CD1c-positive myeloid dendritic cell (primary cell): Measurements from ENCODE around the gene RFFL.
"Not testable (repeated sequence)": the region's sequence is repeated elsewhere in the genome, so short reads cannot be mapped to it uniquely, and the experiment has no call there.

Experiments
- DNase-seq: peaks from one replicate; pipeline ENCODE4 v3.0.0-alpha.2; 2016; ENCODE audit errors: extremely low spot score

The RFFL gene

GRCh38 chr17:35048685-35049379, 14.7 kb downstream of the RFFL start:
- DNase-seq, result no peak

GRCh38 chr17:35046740-35047283, 16.7 kb downstream of the RFFL start:
- peak; percentile 44 for DNase-seq

GRCh38 chr17:35046245-35046644, 17.3 kb downstream of the RFFL start:
- DNase-seq, result no peak

GRCh38 chr17:35045458-35045979, 18.0 kb downstream of the RFFL start:
- DNase-seq, result not testable (repeated sequence)

DNA sequence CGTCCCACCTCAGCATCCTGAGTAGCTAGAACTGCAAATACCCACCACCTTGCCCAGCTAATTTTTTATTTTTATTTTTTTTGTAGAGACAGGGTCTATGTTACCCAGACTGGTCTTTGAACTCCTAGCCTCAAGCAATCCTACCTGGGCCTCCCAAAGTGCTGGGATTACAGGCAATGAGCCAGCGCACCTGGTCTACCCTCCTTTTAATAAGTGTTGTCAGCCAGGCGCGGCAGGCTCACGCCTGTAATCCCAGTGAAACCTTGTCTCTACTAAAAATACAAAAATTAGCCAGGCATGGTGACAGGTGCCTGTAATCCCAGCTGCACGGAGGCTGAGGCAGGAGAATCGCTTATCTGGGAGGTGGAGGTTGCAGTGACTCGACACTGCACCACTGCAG, 19.3 kb downstream of the RFFL start:
- no peak for DNase-seq

DNA sequence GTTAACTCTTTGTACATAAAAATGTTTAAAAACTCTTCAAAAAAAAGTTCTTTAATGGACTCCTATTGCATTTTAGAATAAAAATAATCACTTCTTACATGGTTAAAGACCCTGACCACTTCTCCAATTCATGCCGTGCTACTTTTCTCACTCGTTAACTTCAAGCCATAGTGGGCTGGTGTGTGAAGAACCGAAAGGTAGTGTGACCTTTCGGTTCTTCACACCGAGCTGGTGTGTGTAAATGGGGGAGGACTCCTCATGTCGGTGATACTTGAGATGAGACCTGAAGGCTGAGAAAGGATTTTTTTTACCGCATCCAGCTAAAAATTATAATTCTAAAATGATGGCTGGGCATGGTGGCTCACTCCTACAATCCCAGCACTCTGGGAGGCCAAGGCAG, 22.1 kb downstream of the RFFL start:
- no peak for DNase-seq

DNA sequence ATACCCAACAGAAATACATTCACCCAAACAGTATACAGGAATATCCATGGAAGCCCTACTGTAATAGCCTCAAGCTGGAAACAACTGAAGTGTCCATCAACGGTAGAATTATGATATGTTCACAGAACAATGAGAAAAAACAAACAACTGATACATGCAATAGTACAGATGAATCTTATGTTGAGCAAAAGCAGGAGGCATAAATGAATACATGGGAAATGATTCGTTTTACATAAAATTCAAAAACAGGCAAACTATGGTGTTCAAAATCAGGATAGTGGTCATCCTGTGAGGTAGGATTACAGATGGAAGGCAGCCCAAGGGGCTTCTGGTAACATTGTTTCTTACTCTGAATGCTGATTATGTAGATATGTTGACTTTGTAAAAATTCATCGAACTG, 25.1 kb downstream of the RFFL start:
- no peak for DNase-seq

- DNase-seq, result no peak
Observed at GRCh38 chr17:35030780-35031179, 32.7 kb downstream of the RFFL start.

DNA sequence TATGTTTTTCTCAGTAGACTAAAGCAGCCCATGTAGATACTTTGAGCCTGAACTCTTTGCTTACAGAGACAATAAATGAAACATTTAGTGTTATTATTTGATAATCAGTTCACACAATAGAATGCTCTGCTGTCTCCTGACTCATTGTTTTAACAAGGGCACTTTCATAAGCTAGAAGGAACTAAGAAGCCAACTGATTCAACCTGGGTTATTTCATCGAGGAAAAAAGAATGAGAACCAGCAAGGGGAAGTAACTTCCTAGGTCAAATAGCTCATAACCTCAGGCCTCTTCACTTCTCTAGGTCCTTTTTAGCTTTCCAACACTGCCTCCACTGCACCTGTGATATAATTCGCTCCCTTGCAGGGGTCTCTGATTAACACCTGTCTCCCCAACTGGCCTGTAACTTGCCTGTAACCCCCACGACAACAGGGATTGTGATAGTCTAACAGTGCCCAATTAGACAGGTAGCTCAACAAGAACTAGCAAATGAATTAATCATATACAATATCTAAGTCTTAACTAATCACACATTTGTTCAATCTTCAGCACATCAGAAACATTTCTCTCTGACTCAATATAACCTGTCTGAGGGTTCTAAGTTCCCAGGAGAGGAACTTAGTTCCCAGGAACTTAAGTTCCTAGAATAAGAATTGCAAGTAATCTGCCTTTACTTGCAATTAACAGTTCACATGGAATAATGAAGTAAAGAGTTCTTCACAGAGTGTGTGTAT, 34.8 kb downstream of the RFFL start:
- DNase-seq, result peak; percentile 50

DNA sequence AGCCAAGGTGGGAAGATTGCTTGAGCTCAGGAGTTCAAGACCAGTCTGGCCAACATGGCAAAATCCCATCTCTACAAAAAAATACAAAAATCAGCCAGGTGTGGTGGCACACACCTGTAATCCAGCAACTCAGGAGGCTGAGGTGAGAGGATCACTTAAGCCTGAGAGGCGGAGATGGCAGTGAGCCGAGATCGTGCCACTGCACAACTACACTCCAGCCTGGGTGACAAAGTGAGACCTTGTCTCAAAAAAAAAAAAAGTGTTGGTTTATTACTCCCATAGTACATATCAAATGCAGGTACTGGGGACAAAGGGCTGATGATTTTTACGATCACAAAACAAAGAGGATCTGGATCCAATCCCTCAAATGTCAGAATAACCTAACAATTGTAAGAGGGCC, 35.4 kb downstream of the RFFL start:
- DNase-seq, result not testable (repeated sequence)

DNA sequence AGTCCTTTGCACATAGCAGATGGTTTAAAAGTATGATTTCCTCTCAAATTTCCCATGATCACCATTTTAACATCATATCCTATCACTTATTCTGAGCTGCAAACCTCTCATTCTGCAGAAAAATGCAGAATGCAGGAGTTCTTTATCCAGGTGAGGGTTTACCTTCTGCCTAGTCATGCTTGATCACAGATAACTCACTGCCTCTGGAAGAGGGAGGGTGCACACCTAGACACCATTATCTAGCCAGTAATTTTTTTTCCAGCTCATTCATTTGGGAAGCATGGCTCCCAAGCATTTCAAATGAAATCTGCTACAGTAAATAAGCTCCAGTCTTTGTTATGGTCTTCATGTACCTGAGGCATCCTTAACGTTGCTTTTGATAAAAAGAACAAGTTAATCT, 38.0 kb downstream of the RFFL start:
- no peak for DNase-seq

- DNase-seq, result no peak
Observed at GRCh38 chr17:35023538-35023937, 40.0 kb downstream of the RFFL start.

GRCh38 chr17:35022536-35023063, 40.9 kb downstream of the RFFL start:
- peak; percentile 38 for DNase-seq

DNA sequence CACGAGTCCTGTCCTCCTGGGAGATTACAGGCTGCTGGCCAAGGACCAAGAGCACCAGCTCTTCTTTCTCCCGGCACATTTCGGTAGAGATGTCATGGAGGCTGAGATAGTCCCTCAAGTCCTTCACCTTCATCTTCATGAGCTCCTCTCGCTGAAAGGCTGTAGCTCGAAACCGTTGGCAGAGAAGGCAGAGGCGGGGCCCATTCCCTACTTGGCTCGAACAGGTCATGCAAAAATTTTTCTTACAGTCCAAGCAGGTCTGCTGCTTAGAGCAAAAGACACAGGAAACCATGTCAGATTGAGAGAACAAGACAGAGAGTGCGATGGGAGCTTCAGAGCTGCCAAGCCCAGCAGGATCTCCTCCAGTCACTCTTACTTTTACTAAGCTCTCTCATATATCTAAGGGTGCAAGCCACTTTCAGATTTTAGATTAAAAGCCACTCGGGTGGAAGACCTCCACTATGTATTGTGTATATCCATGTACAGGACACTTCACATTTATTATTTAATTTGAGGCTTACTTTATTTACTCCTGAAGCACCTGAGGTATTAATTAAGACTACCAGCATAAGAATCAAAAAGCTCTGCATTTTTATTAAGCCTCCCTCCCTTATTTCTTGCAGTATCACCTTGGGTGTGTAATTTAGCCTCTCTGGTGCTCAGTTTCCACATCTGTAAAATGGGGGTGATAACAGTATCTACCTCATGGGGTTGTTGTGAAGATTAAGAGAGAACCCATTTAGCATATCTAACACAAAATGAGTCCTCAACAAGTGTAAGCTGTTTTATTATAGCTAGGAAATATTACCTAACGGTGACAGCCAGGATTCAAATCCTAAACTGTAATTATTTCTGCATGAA, 41.8 kb downstream of the RFFL start:
- DNase-seq, result no peak

- DNase-seq, result no peak
Observed at GRCh38 chr17:35019386-35020179, 43.9 kb downstream of the RFFL start.

DNA sequence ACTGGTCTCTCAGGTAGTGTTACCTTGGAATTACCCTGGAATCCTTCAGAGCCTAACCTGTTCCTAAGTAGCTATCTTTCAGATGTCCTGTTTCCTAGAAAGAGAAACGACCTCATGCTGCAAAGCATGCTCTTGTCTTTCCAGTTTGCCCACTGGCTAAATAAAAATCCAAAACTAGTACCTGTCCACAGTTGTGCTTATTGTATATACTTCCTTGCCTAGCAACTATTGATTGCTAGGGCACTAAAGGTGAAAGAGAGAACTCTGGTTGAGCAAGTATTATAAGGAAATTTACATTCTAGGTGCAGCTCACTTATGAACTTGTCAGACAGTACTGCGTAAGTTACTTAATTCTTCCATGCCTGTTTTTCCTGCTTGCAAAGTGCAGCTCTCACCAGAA, 44.7 kb downstream of the RFFL start:
- DNase-seq, result no peak

DNA sequence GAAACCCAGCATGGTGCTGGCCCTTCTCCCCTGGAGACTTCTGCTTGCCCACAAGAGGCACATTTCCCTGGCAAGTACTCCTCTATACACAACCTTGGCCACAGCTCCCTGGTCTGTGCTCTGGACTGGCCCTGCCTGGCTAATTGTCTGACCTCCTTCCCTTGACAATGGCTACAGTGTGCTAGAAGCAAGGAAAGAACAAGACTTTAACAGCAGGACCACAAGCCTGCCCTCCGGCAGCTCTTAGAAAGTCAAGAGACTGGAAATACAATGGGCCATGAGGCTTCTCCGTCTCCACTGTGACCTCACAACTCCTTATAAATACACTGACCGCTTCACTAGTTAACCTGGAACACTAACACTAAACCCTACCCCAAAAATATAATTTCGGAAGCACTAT, 46.5 kb downstream of the RFFL start:
- no peak for DNase-seq

DNA sequence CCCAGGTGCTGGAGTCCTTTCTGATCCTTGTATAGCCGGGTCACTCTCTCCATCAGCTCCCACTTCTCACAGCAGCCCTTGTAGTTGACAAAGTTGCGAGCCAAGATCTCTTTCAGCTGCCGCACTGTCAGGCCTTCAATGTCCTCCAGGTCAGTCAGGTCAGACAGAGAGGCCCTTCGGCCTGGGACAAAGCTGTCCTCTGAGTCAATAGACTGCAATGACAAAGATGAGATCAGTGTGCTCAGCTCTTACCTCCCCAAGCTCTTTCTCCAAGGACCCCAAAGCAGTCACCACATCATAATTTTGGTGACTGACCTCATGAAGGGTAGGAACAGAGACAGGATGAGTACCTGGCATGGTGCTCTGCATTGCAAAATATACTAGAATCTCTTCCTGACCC, 47.1 kb downstream of the RFFL start:
- no peak for DNase-seq

- DNase-seq, result no peak
Observed at GRCh38 chr17:35011671-35012216, 51.8 kb downstream of the RFFL start.

DNA sequence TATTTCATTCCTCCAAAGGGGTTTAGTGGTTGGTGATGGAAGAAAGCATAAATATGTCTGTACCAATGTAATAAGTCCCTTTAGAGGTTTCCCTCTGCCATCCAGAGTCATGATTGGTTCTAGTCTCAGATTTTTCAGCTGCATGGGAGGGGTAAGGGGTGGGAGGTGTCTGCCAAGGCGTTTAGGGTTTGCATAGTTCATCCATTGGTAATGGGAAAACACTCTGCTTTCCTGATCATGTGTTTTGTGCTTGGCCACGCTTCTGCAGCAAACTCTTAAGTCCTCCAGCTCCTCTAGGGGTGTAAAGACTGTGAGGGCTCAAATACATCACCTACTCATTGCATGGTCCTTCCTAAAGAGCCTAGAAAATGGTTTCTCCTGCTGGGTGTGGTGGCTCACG, 53.4 kb downstream of the RFFL start:
- no peak for DNase-seq

DNA sequence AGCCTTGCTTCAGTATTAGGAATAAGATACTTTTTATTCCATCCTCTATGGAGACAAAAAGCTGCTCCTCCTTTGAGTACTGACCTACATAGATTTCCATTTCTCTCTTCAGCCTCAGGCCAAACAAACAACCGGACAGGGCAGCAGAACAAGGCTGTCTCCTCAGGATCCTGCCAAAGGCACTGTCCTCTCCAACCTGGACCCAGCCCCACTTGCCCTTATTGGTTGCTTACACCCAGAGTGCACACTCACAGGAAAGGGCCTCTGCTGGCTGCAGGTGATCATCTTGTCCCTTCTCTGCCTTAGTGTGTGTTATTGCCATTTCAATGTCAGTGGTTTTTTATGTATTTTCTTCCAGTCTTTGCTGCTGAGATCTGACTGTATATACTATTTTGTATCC, 56.5 kb downstream of the RFFL start:
- no peak for DNase-seq
